Liver (tissue), 9 donors: ENCODE measurements around the gene ASPSCR1. TPM values are rescaled to one million over a fixed set of nuclear protein-coding genes. Genes with fewer than 3 reads are reported as not detected.

ENCODE experiments used
- DNase-seq: peaks from one replicate; pipeline ENCODE4 v3.0.0-alpha.2; 2017; ENCODE audit warnings: low spot score
- H3K27ac ChIP-seq, 2 donors: one replicate each; pipeline ENCODE4 v1.7.0; 2013; ENCODE audit warnings: inconsistent platforms in 2 of 2, low read length in 2 of 2, control low read depth in 1 of 2, low read depth in 1 of 2, mild to moderate bottlenecking in 1 of 2
- H3K27me3 ChIP-seq, 4 donors: one replicate each; pipeline versions ENCODE4 v1.6.1 to v1.7.0; 2013; ENCODE audit warnings: low read length in 3 of 4, inconsistent platforms in 1 of 4, mild to moderate bottlenecking in 1 of 4, moderate library complexity in 1 of 4; ENCODE audit not compliant: control insufficient read depth in 4 of 4, insufficient read depth in 4 of 4
- H3K36me3 ChIP-seq, 4 donors: one replicate each; pipeline versions ENCODE4 v1.6.1 to v1.7.0; 2013; ENCODE audit warnings: low read length in 3 of 4, mild to moderate bottlenecking in 3 of 4, low read depth in 1 of 4, moderate library complexity in 1 of 4; ENCODE audit not compliant: control insufficient read depth in 4 of 4, insufficient read depth in 3 of 4
- H3K4me1 ChIP-seq, 4 donors: one replicate each; pipeline versions ENCODE4 v1.6.1 to v1.7.0; 2013; ENCODE audit warnings: low read length in 3 of 4, mild to moderate bottlenecking in 3 of 4, moderate library complexity in 1 of 4; ENCODE audit not compliant: control insufficient read depth in 4 of 4, insufficient read depth in 4 of 4
- H3K4me3 ChIP-seq, 3 donors: one replicate each; pipeline versions ENCODE4 v1.6.1 to v1.7.0; 2013; ENCODE audit warnings: low read length in 3 of 3, control low read depth in 1 of 3, low read depth in 1 of 3, mild to moderate bottlenecking in 1 of 3
- H3K9ac ChIP-seq, 2 donors: one replicate each; pipeline ENCODE4 v1.7.0; 2013; ENCODE audit warnings: low read length in 2 of 2, mild to moderate bottlenecking in 2 of 2, moderate library complexity in 2 of 2, control low read depth in 1 of 2, low read depth in 1 of 2
- H3K9me3 ChIP-seq, 4 donors: one replicate each; pipeline versions ENCODE4 v1.6.1 to v1.7.0; 2013; ENCODE audit warnings: low read length in 3 of 4; ENCODE audit not compliant: control insufficient read depth in 4 of 4
- ATF3 ChIP-seq: IDR thresholded peaks from 2 replicates; pipeline ENCODE4 v1.6.1; 2016; ENCODE audit warnings: antibody characterized with exemption
- CTCF ChIP-seq: fragments of 150-350 bp; IDR thresholded peaks from 2 replicates; pipeline ENCODE4 v1.5.1; 2017; ENCODE audit warnings: improper control_type of control experiment, low read depth, low read length; ENCODE audit not compliant: missing input control
- EGR1 ChIP-seq, 2 donors: IDR thresholded peaks; 2 replicates each; pipeline ENCODE4 v1.6.1; 2016 to 2018; ENCODE audit warnings: antibody characterized with exemption in 2 of 2, low read depth in 2 of 2
- FOXA2 ChIP-seq: IDR thresholded peaks from 2 replicates; pipeline ENCODE4 v1.6.1; 2016; ENCODE audit warnings: antibody characterized with exemption
- GABPA ChIP-seq, 2 donors: IDR thresholded peaks in 1 of 2; conservative IDR thresholded peaks in 1 of 2; 2 replicates each; pipeline ENCODE4 v1.6.1; 2016; ENCODE audit warnings: antibody characterized with exemption in 2 of 2, mild to moderate bottlenecking in 1 of 2, moderate library complexity in 1 of 2
- HNF4G ChIP-seq: IDR thresholded peaks from 2 replicates; pipeline ENCODE4 v1.6.1; 2016; ENCODE audit warnings: antibody characterized with exemption
- RAD21 ChIP-seq, 2 donors: IDR thresholded peaks; 2 replicates each; pipeline ENCODE4 v1.6.1; 2016; ENCODE audit warnings: antibody characterized with exemption in 2 of 2, mild to moderate bottlenecking in 2 of 2
- ZBTB33 ChIP-seq: IDR thresholded peaks from 2 replicates; pipeline ENCODE4 v1.6.1; 2016; ENCODE audit warnings: antibody characterized with exemption
- WGBS: extraction: QIAGEN DNeasy Blood & Tissue Kit; methylation state at CpG from one replicate; pipeline ENCODE4 v1.1.7; 2013; 5-methylcytosine and 5-hydroxymethylcytosine counted together
- polyA plus RNA-seq, 2 donors: library from polyadenylated mRNA; stranded (reverse) in 1 of 2; unstranded in 1 of 2; fragments of 200-250 nt in 1 of 2; fragments of >200 nt in 1 of 2; fragmentation: Nextera tagmentation in 1 of 2; extraction: Ambion mirVana in 1 of 2; gene quantifications; one replicate each; pipeline versions ENCODE4 v1.2.1 to v1.2.3, GENCODE V29; 2013 to 2015
- total RNA-seq, 2 donors: library from RNA; depleted of rRNA; stranded (reverse); fragments of >200 nt; gene quantifications; one replicate each; pipeline ENCODE4 v1.2.3, GENCODE V29; 2014
- donor health status: healthy.
- donor health status: healthy.
- donor health status: healthy.
- donor health status: healthy.
- donor health status: healthy.

Gene ASPSCR1
- total and polyA plus RNA-seq, 4 donors = 17.8 to 26.2 (median 20.4) TPM

GRCh38 chr17:82021107-82021899 is 43.9 kb downstream of the ASPSCR1 start:
- H3K27me3 ChIP-seq = no peaks in the 10 kb centered on the region
- H3K27ac ChIP-seq = peak overlapping the region; percentile 15 to 60
- H3K4me3 ChIP-seq = peak overlapping the region in 2 of 3 donors; percentile 64 to 80
- peak; percentile 80 for TF ChIP-seq CTCF
- no peak for TF ChIP-seq ZBTB33
- peak; percentile 93 to 97 for TF ChIP-seq RAD21 (IDR thresholded peaks at IDR 0.05)
- peaks cover 17 to 59% (median 41%) of the 10 kb centered on the region in 4 donors for H3K4me1 ChIP-seq
- H3K9ac ChIP-seq = peak overlapping the region; percentile 6 to 55
- WGBS = 21% methylated on average over 25 of the region's 25 CpGs
- H3K9me3 ChIP-seq = no peaks in the 10 kb centered on the region
- H3K36me3 ChIP-seq = no peaks in the 10 kb centered on the region
- DNase-seq = peak; percentile 63

- no peaks in the 10 kb centered on the region for H3K36me3 ChIP-seq
- H3K9ac ChIP-seq = peak overlapping the region; percentile 55 to 70
- H3K27me3 ChIP-seq = no peaks in the 10 kb centered on the region
- H3K4me1 ChIP-seq = peaks cover 18 to 63% (median 44%) of the 10 kb centered on the region in 4 donors
- no peak for DNase-seq
- TF ChIP-seq FOXA2 (no peak), HNF4G (no peak), ZBTB33 (no peak), ATF3 (no peak)
- H3K4me3 ChIP-seq = peak overlapping the region; percentile 64 to 80 (median 67)
- WGBS = 6% methylated on average over 10 of the region's 10 CpGs
- peak overlapping the region; percentile 60 to 61 for H3K27ac ChIP-seq
- H3K9me3 ChIP-seq = no peaks in the 10 kb centered on the region
These were observed 44.5 kb downstream of the ASPSCR1 start for GRCh38 chr17:82021900-82022309.

- TF ChIP-seq FOXA2 = no peak
- TF ChIP-seq EGR1 (IDR thresholded peaks at IDR 0.05; ENCODE audit: low read depth in 2 of 2) = no peak
- no peak for TF ChIP-seq CTCF
- TF ChIP-seq GABPA (IDR thresholded peaks at IDR 0.05 in 1 of 2, conservative IDR thresholded peaks at IDR 0.05 in 1 of 2) = peak in 1 of 2 donors; percentile 73
- Histone ChIP-seq H3K36me3 (no peaks in the 10 kb centered on the region), H3K9me3 (no peaks in the 10 kb centered on the region), H3K4me1 (peaks cover 18 to 68% (median 44%) of the 10 kb centered on the region in 4 donors), H3K9ac (peak within 1 kb of the TSS; percentile 67 to 70), H3K27me3 (no peaks in the 10 kb centered on the region), H3K4me3 (peak within 1 kb of the TSS; percentile 64 to 80 (median 67)), H3K27ac (peak within 1 kb of the TSS; percentile 60 to 61)
- under 1% methylated on average over 64 of the region's 64 CpGs for WGBS
- DNase-seq = no peak
These were observed 45.0 kb downstream of the ASPSCR1 start, which contains the start of gene CENPX for GRCh38 chr17:82022310-82022980. TSS of gene CENPX (minus strand) at chr17:82022878. CDS start at chr17:82022861, 17 bp downstream.
